Esophagus muscularis mucosa (tissue), 4 donors: Measurements from ENCODE around the gene AMIGO1. TPM values are rescaled to one million over a fixed set of nuclear protein-coding genes. Genes with fewer than 3 reads are reported as not detected.

Experiments
- DNase-seq: peaks from one replicate; pipeline ENCODE4 v3.0.0-alpha.2; 2017; ENCODE audit errors: extremely low spot score
- H3K27ac ChIP-seq, 4 donors: fragments of 200-600 bp; sonication (generic); replicated peaks in 1 of 4; 1 replicate in 3 of 4; 2 replicates in 1 of 4; pipeline ENCODE4 v1.5.1; 2016 to 2019; ENCODE audit warnings: mild to moderate bottlenecking in 1 of 4
- H3K27me3 ChIP-seq, 4 donors: fragments of 200-600 bp; sonication (generic); one replicate each; pipeline versions ENCODE4 v1.5.1 to v1.6.0; 2016 to 2019
- H3K36me3 ChIP-seq, 4 donors: fragments of 200-600 bp; sonication (generic); one replicate each; pipeline ENCODE4 v1.5.1; 2016 to 2019
- H3K4me1 ChIP-seq, 4 donors: fragments of 200-600 bp; sonication (generic); one replicate each; pipeline ENCODE4 v1.5.1; 2016 to 2019
- H3K4me3 ChIP-seq, 4 donors: fragments of 200-600 bp; sonication (generic); 1 replicate in 2 of 4; 2 replicates in 2 of 4; pipeline ENCODE4 v1.5.1; 2016 to 2019; ENCODE audit warnings: mild to moderate bottlenecking in 4 of 4, moderate library complexity in 1 of 4
- H3K9me3 ChIP-seq, 4 donors: fragments of 200-600 bp; sonication (generic); 1 replicate in 3 of 4; 2 replicates in 1 of 4; pipeline ENCODE4 v1.5.1; 2016 to 2019
- EP300 ChIP-seq: sonication (generic); formaldehyde crosslinking; IDR thresholded peaks from one replicate; pipeline ENCODE4 v1.6.1; 2017; ENCODE audit warnings: antibody characterized with exemption
- POLR2A ChIP-seq: fragments of 450-650 bp; IDR thresholded peaks from one replicate; pipeline ENCODE4 v1.6.1; 2017; ENCODE audit warnings: antibody characterized with exemption, moderate library complexity, mild to moderate bottlenecking, low read depth
- POLR2AphosphoS5 ChIP-seq, 2 donors: sonication (generic); formaldehyde crosslinking; IDR thresholded peaks; one replicate each; pipeline ENCODE4 v1.6.1; 2017; ENCODE audit warnings: antibody characterized with exemption in 2 of 2
- WGBS: methylation state at CpG from one replicate; pipeline ENCODE4 v1.1.5; 2018; 5-methylcytosine and 5-hydroxymethylcytosine counted together
- intact Hi-C: fragments of 100-400 bp; cut with DNase I; formaldehyde crosslinking; loops from one replicate; pipeline ENCODE4 v1.15.1; 2023
- total RNA-seq, 4 donors: library from RNA; depleted of rRNA; stranded (reverse); fragments of >200 nt; gene quantifications; one replicate each; pipeline versions ENCODE4 v1.1.0 to v1.2.1, GENCODE V29; 2016
- TF ChIP-seq, protein P1 (sequence below), 3 experiments: fragments of 200-600 bp in 2 of 3; fragments of 450-650 bp in 1 of 3; sonication (generic) in 2 of 3; IDR thresholded peaks; one replicate each; pipeline ENCODE4 v1.5.1; 2017 to 2019; ENCODE audit warnings: antibody characterized with exemption in 3 of 3, mild to moderate bottlenecking in 2 of 3, moderate library complexity in 1 of 3

Gene AMIGO1
- total RNA-seq, 4 donors from 2014 or later: 8.4 to 23.7 (median 14.0) TPM

DNA sequence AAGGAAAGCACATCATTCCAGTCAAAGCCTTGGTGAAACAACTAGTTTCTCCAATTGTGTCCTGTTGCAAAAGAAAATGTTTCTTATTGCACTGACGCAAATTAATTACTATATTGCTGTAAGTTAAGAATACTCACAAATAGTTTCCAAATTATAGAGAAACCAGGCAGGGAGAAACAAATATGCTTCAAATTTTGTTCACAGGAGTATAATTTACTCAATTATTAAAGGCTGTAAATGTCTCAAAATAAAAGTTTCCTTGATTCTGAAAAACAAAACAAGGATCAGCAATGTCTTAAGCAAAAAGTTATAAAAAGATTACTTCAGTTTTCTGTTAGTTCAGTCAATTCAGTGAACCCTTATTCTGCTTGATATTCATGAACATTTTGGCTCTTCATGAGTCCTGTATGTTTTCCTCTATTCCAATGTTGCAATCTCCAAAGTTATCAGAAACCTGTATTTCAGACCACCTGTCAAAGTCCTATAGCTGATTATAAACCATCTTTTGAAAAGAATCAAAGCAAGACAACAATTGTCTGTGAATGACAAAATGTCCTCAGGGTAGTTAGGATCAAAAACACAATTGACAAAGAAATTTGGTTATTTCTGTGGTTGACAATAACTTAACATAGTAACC lies 54.9 kb downstream of the AMIGO1 start:
- H3K4me1 ChIP-seq: no peaks in the 10 kb centered on the region
- TF ChIP-seq EP300: no peak
- no peak for TF ChIP-seq POLR2AphosphoS5 (IDR thresholded peaks at IDR 0.05)
- TF ChIP-seq, protein P1, sequence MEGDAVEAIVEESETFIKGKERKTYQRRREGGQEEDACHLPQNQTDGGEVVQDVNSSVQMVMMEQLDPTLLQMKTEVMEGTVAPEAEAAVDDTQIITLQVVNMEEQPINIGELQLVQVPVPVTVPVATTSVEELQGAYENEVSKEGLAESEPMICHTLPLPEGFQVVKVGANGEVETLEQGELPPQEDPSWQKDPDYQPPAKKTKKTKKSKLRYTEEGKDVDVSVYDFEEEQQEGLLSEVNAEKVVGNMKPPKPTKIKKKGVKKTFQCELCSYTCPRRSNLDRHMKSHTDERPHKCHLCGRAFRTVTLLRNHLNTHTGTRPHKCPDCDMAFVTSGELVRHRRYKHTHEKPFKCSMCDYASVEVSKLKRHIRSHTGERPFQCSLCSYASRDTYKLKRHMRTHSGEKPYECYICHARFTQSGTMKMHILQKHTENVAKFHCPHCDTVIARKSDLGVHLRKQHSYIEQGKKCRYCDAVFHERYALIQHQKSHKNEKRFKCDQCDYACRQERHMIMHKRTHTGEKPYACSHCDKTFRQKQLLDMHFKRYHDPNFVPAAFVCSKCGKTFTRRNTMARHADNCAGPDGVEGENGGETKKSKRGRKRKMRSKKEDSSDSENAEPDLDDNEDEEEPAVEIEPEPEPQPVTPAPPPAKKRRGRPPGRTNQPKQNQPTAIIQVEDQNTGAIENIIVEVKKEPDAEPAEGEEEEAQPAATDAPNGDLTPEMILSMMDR (IDR thresholded peaks at IDR 0.05): no peak
- TF ChIP-seq POLR2A: no peak
- WGBS: 94% methylated on average over 1 of the region's 1 CpG
- H3K36me3 ChIP-seq: no peaks in the 10 kb centered on the region
- intact Hi-C loops: no loop called here
- no peak for DNase-seq
- H3K4me3 ChIP-seq: no peak overlapping the region
- no peaks in the 10 kb centered on the region for H3K27me3 ChIP-seq
- peaks cover 0 to 6% (median 0%) of the 10 kb centered on the region in 4 donors for H3K9me3 ChIP-seq
- H3K27ac ChIP-seq: no peak overlapping the region

Other genes with a start within 250 kb of the AMIGO1 start
- 10 to 100 TPM in 1 of 4 donors, 1 to 10 TPM in 3; 5.3 to 12.5 (median 6.4) TPM for gene PSRC1, start 226.6 kb downstream of the AMIGO1 start, total RNA-seq
- not detected for gene MYBPHL, start 202.7 kb downstream of the AMIGO1 start, total RNA-seq
- 100 to 1,000 TPM in 3 of 4 donors, 10 to 100 TPM in 1; 92.6 to 136 (median 134) TPM for gene SORT1, start 111.8 kb downstream of the AMIGO1 start, total RNA-seq
- 10 to 100 TPM; 15.8 to 29.8 (median 27.4) TPM for gene PSMA5, start 83.3 kb downstream of the AMIGO1 start, total RNA-seq
- gene SYPL2, start 43.2 kb downstream of the AMIGO1 start, total RNA-seq: 1 to 10 TPM; 2.7 to 8.0 (median 4.6) TPM
- 1 to 10 TPM; 2.2 to 3.3 (median 2.7) TPM for gene ATXN7L2, start 25.8 kb downstream of the AMIGO1 start, total RNA-seq
- gene CYB561D1, start 15.6 kb downstream of the AMIGO1 start, total RNA-seq: 10 to 100 TPM in 2 of 4 donors, 1 to 10 TPM in 2; 6.2 to 16.4 (median 8.2) TPM
- not detected for gene GPR61, start 30.1 kb upstream of the AMIGO1 start, total RNA-seq
- 1 to 10 TPM; 5.9 to 7.2 (median 6.6) TPM for gene GNAI3, start 38.9 kb upstream of the AMIGO1 start, total RNA-seq
- under 1 TPM in 1 of 4 donors, not detected in 3; 0.33 TPM for gene GNAT2, start 109.9 kb upstream of the AMIGO1 start, total RNA-seq
- 10 to 100 TPM; 23.7 to 38.8 (median 33.2) TPM for gene AMPD2, start 110.1 kb upstream of the AMIGO1 start, total RNA-seq
- gene GSTM4, start 146.4 kb upstream of the AMIGO1 start, total RNA-seq: 10 to 100 TPM; 33.1 to 43.1 (median 39.1) TPM
- gene GSTM2, start 158.3 kb upstream of the AMIGO1 start, total RNA-seq: 10 to 100 TPM; 19.9 to 59.0 (median 39.3) TPM
- 10 to 100 TPM in 1 of 4 donors, not detected in 3; 23.1 TPM for gene GSTM1, start 178.1 kb upstream of the AMIGO1 start, total RNA-seq
- gene GSTM5, start 202.5 kb upstream of the AMIGO1 start, total RNA-seq: 1 to 10 TPM; 4.2 to 7.6 (median 6.0) TPM
- gene GSTM3, start 231.3 kb upstream of the AMIGO1 start, total RNA-seq: 100 to 1,000 TPM in 1 of 4 donors, 10 to 100 TPM in 3; 64.6 to 111 (median 76.9) TPM